ENCODE data around the gene NIBAN1. TPM values are rescaled to one million over a fixed set of nuclear protein-coding genes. Genes with fewer than 3 reads are reported as not detected.

The NIBAN1 gene
- polyA plus RNA-seq, 1 donor from 2014 or later = 0.09 TPM

DNA sequence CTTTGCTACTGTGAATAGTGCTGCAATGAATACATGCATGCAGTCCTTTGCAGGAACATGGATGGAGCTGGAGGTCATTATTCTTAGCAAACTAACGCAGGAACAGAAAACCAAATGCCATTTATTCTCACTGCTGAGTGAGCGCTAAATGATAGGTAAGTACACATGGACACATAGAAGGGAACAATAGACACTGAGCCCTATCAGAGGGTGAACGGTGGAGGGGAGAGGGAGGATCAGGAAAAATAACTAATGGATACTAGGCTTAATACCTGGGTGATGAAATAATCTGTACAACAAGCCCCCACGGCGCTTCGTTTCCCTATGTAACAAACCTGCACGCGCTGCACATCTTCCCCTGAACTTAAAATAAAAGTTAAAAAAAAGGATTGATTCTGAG lies 8.9 kb downstream of the NIBAN1 start:
- TF ChIP-seq, protein P1, sequence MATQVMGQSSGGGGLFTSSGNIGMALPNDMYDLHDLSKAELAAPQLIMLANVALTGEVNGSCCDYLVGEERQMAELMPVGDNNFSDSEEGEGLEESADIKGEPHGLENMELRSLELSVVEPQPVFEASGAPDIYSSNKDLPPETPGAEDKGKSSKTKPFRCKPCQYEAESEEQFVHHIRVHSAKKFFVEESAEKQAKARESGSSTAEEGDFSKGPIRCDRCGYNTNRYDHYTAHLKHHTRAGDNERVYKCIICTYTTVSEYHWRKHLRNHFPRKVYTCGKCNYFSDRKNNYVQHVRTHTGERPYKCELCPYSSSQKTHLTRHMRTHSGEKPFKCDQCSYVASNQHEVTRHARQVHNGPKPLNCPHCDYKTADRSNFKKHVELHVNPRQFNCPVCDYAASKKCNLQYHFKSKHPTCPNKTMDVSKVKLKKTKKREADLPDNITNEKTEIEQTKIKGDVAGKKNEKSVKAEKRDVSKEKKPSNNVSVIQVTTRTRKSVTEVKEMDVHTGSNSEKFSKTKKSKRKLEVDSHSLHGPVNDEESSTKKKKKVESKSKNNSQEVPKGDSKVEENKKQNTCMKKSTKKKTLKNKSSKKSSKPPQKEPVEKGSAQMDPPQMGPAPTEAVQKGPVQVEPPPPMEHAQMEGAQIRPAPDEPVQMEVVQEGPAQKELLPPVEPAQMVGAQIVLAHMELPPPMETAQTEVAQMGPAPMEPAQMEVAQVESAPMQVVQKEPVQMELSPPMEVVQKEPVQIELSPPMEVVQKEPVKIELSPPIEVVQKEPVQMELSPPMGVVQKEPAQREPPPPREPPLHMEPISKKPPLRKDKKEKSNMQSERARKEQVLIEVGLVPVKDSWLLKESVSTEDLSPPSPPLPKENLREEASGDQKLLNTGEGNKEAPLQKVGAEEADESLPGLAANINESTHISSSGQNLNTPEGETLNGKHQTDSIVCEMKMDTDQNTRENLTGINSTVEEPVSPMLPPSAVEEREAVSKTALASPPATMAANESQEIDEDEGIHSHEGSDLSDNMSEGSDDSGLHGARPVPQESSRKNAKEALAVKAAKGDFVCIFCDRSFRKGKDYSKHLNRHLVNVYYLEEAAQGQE (IDR thresholded peaks at IDR 0.05; ENCODE audit: borderline replicate concordance) = no peak
- no peak for TF ChIP-seq TAF1 (IDR thresholded peaks at IDR 0.05; ENCODE audit: low read depth)
- no peak overlapping the region for H3K27ac ChIP-seq (ENCODE audit: low read length)

GRCh38 chr1:184959626-184960025 lies 14.7 kb downstream of the NIBAN1 start:
- Histone ChIP-seq H2AFZ (ENCODE audit: low read depth, low read length) (no peak overlapping the region), H3K4me2 (ENCODE audit: low read length) (no peak overlapping the region), H3K27ac (ENCODE audit: low read length) (no peak overlapping the region), H3K9ac (ENCODE audit: low read length) (no peak overlapping the region), H3K27me3 (ENCODE audit: insufficient read depth, low read depth, low read length) (no peaks in the 10 kb centered on the region), H3F3A (ENCODE audit: insufficient read depth, low read length, poor library complexity, severe bottlenecking) (no peaks in the 10 kb centered on the region), H3K4me3 (ENCODE audit: low read length) (no peak overlapping the region), H3K36me3 (ENCODE audit: insufficient read depth, low read length) (no peaks in the 10 kb centered on the region), H4K20me1 (ENCODE audit: insufficient read depth) (no peaks in the 10 kb centered on the region), H3K9me2 (ENCODE audit: insufficient read depth, low read length) (no peaks in the 10 kb centered on the region), H3K79me2 (replicated peaks; ENCODE audit: insufficient read depth, low read length) (no peaks in the 10 kb centered on the region), H3K9me3 (ENCODE audit: low read length) (no peaks in the 10 kb centered on the region)
- no peak for TF ChIP-seq EZH2 (IDR thresholded peaks at IDR 0.05; ENCODE audit: borderline replicate concordance, insufficient read depth, low read length, poor library complexity, severe bottlenecking)
- no peak for TF ChIP-seq MXI1 (conservative IDR thresholded peaks at IDR 0.05; ENCODE audit: poor library complexity, severe bottlenecking)
- TF ChIP-seq, protein P1 (IDR thresholded peaks at IDR 0.05; ENCODE audit: borderline replicate concordance) = no peak
- TF ChIP-seq CTCF (IDR thresholded peaks at IDR 0.05; ENCODE audit: poor library complexity, severe bottlenecking) = no peak

More for the DNA sequence above, 8.9 kb downstream of the NIBAN1 start:
- no peaks in the 10 kb centered on the region for H3K36me3 ChIP-seq (ENCODE audit: insufficient read depth, low read length)
- H3K9ac ChIP-seq (ENCODE audit: low read length) = no peak overlapping the region
- no peaks in the 10 kb centered on the region for H3K27me3 ChIP-seq (ENCODE audit: insufficient read depth, low read depth, low read length)
- no peak overlapping the region for H3K4me3 ChIP-seq (ENCODE audit: low read length)
- H4K20me1 ChIP-seq (ENCODE audit: insufficient read depth) = no peaks in the 10 kb centered on the region
- H3K9me2 ChIP-seq (ENCODE audit: insufficient read depth, low read length) = no peaks in the 10 kb centered on the region
- no peak overlapping the region for H3K4me2 ChIP-seq (ENCODE audit: low read length)
- no peaks in the 10 kb centered on the region for H3K79me2 ChIP-seq (replicated peaks; ENCODE audit: insufficient read depth, low read length)
- H3K9me3 ChIP-seq (ENCODE audit: low read length) = no peaks in the 10 kb centered on the region
- H2AFZ ChIP-seq (ENCODE audit: low read depth, low read length) = no peak overlapping the region
- no peaks in the 10 kb centered on the region for H3F3A ChIP-seq (ENCODE audit: insufficient read depth, low read length, poor library complexity, severe bottlenecking)

Data from neural cell (in vitro differentiated cells).